GM18520 (cell line): ENCODE measurements around the gene ATG4B.
A peak's percentile ranks its signal among the peaks of the same experiment; 100 is the strongest.

Experiments used
- ATAC-seq: cut with Tn5 transposase; IDR thresholded peaks from one replicate; pipeline ENCODE4 v1.9.1; 2021; ENCODE audit not compliant: unreplicated experiment

Gene ATG4B

GRCh38 chr2:241637795-241638660 lies 535 bp downstream of the ATG4B start:
- ATAC-seq: peak; percentile 5

- ATAC-seq: no peak
Observed at GRCh38 chr2:241638940-241639339, 1.4 kb downstream of the ATG4B start.

GRCh38 chr2:241639385-241639784 lies 1.9 kb downstream of the ATG4B start:
- ATAC-seq: no peak

GRCh38 chr2:241640165-241640795 lies 2.8 kb downstream of the ATG4B start:
- no peak for ATAC-seq

GRCh38 chr2:241641631-241642030 lies 4.1 kb downstream of the ATG4B start:
- no peak for ATAC-seq

GRCh38 chr2:241645056-241645914 lies 7.8 kb downstream of the ATG4B start:
- no peak for ATAC-seq

GRCh38 chr2:241645915-241646645 lies 8.6 kb downstream of the ATG4B start:
- ATAC-seq: no peak

- ATAC-seq: no peak
Observed at GRCh38 chr2:241648453-241648852, 11.0 kb downstream of the ATG4B start.

GRCh38 chr2:241649404-241649803 lies 11.9 kb downstream of the ATG4B start:
- no peak for ATAC-seq

GRCh38 chr2:241649927-241650326 lies 12.4 kb downstream of the ATG4B start:
- no peak for ATAC-seq

GRCh38 chr2:241652142-241652541 lies 14.6 kb downstream of the ATG4B start:
- no peak for ATAC-seq

- no peak for ATAC-seq
Observed at GRCh38 chr2:241652722-241653121, 15.2 kb downstream of the ATG4B start.

- no peak for ATAC-seq
Observed at GRCh38 chr2:241653210-241653750, 15.8 kb downstream of the ATG4B start.

- ATAC-seq: no peak
Observed at GRCh38 chr2:241654551-241654950, 17.1 kb downstream of the ATG4B start.

GRCh38 chr2:241655516-241656189 lies 18.2 kb downstream of the ATG4B start:
- ATAC-seq: no peak

GRCh38 chr2:241656190-241656741 lies 18.8 kb downstream of the ATG4B start:
- ATAC-seq: no peak

- no peak for ATAC-seq
Observed at GRCh38 chr2:241657786-241658254, 20.3 kb downstream of the ATG4B start.

GRCh38 chr2:241658296-241658695 lies 20.8 kb downstream of the ATG4B start:
- ATAC-seq: no peak

- no peak for ATAC-seq
Observed at GRCh38 chr2:241659150-241659739, 21.8 kb downstream of the ATG4B start.
